22Rv1 (cell line): ENCODE data around the gene FOXP1.
A peak's percentile ranks its signal among the peaks of the same experiment; 100 is the strongest.

Experiments
- H3K27ac ChIP-seq: fragments of 450-650 bp; 2 replicates; pipeline ENCODE4 v1.5.1; 2017
- ZFX ChIP-seq: fragments of 450-650 bp; IDR thresholded peaks from 2 replicates; pipeline ENCODE4 v1.6.1; 2017; ENCODE audit warnings: antibody characterized with exemption, borderline replicate concordance
- TF ChIP-seq, protein P1 (sequence below): fragments of 450-650 bp; IDR thresholded peaks from 2 replicates; pipeline ENCODE4 v1.5.1; 2017; ENCODE audit warnings: mild to moderate bottlenecking

Gene FOXP1

DNA sequence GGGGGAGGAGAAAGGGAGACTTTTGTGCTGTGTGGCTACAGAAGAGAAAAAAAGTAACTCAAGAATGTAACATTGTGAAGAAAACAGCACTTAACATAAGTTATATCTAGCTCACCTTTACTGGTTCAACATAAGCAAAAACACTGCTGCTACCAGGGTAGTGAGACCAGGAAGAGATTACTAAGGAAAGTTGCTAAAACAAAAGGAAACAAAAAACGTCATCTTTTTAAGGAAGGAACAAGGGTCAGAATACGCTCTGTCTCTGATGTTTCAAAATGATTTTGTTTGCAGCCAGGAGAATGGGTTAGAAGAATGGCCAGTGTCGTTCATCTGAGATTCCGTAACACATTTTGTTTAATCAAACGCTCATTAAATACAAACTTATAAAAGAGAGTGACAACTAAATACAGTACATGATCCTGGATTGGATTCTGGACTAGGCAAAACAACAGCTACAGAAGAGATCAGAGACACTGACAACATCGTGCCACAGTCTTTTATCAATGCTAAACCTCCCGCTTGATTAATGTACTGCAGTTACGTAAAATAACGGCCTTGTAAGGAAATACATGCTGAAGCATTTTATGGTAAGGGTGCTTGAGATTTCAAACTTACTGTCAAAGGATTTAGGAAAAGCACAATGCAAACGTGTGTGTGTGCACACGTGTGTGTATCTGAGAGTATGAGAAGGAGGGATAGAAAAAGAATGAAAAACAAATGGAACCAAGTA lies 67.7 kb downstream of the FOXP1 start:
- H3K27ac ChIP-seq = no peak overlapping the region

GRCh38 chr3:71514621-71515020 lies 68.9 kb downstream of the FOXP1 start:
- no peak overlapping the region for H3K27ac ChIP-seq
- TF ChIP-seq, protein P1, sequence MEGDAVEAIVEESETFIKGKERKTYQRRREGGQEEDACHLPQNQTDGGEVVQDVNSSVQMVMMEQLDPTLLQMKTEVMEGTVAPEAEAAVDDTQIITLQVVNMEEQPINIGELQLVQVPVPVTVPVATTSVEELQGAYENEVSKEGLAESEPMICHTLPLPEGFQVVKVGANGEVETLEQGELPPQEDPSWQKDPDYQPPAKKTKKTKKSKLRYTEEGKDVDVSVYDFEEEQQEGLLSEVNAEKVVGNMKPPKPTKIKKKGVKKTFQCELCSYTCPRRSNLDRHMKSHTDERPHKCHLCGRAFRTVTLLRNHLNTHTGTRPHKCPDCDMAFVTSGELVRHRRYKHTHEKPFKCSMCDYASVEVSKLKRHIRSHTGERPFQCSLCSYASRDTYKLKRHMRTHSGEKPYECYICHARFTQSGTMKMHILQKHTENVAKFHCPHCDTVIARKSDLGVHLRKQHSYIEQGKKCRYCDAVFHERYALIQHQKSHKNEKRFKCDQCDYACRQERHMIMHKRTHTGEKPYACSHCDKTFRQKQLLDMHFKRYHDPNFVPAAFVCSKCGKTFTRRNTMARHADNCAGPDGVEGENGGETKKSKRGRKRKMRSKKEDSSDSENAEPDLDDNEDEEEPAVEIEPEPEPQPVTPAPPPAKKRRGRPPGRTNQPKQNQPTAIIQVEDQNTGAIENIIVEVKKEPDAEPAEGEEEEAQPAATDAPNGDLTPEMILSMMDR = no peak
- TF ChIP-seq ZFX = no peak

More for the DNA sequence above, 67.7 kb downstream of the FOXP1 start:
- TF ChIP-seq, protein P1 = no peak
- TF ChIP-seq ZFX = no peak

- no peak overlapping the region for H3K27ac ChIP-seq
- no peak for TF ChIP-seq ZFX
- TF ChIP-seq, protein P1 = no peak
Measured at GRCh38 chr3:71513515-71513914, 70.0 kb downstream of the FOXP1 start.

DNA sequence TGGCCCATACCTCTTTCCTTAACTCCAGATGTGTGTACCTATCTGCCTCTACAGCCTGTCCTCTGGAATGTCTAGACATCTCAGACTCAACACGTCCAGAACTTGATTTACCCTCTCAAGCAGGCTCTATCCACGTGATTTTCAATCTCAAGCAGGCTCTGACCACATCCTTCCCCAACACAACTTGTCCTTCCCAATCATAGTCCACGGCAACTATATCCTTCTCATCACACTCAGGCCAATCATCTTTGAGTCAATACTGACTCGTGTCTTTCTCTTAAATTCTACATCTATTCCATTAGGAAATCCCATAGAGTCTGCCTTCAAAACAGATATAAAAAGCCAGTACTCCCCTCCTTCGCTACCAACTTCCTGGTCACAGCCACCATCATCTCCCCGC lies 70.4 kb downstream of the FOXP1 start:
- no peak overlapping the region for H3K27ac ChIP-seq
- no peak for TF ChIP-seq ZFX
- TF ChIP-seq, protein P1 = no peak

DNA sequence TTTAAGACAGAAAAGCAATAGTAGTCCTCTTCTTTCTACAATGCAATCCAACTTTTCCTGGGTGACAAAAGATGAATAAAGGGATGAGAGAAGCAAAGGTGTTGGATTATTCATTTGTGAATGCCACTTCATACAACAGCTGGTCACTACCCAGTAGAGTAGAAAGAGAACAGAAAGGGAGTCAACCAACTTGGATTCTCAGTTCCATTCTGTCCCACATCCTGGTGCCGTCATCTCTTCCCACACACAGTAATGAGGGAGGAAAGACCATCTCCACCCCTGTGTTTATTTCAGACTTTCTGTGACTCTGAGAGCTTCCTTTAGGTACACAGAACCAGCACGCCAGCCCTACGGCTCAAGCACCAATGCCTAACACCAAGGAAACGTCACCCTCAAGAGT lies 71.0 kb downstream of the FOXP1 start:
- TF ChIP-seq, protein P1 = no peak
- no peak for TF ChIP-seq ZFX
- H3K27ac ChIP-seq = no peak overlapping the region

- no peak overlapping the region for H3K27ac ChIP-seq
- TF ChIP-seq, protein P1 = 0 out of 2 replicates have a peak, but pooled peaks have one; percentile 3
- TF ChIP-seq ZFX = no peak
Measured at GRCh38 chr3:71512000-71512399, 71.5 kb downstream of the FOXP1 start.

- TF ChIP-seq, protein P1 = no peak
- H3K27ac ChIP-seq = no peak overlapping the region
Measured at GRCh38 chr3:71511446-71511845, 72.1 kb downstream of the FOXP1 start.
